ENCODE results near the gene AP1M1.

DNA sequence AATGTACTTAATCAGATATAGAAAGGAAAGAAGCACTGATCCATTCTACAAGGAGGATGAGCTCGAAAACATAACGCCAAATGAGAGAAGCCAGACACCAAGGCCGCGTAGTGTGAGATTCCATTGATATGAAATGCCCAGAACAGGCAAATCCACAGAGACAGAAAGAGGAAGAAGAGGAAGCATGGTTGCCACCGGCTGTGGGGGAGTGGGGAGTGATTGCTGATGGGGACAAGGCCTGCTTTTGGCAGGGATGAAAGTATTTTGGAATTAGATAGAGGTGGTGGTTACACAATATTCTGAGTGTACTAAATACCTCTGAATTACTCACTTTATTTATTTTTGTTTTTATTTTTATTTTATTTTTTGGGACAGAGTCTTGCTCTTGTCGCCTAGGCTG is 76.7 kb downstream of the AP1M1 start:
- TF ChIP-seq, protein P1, sequence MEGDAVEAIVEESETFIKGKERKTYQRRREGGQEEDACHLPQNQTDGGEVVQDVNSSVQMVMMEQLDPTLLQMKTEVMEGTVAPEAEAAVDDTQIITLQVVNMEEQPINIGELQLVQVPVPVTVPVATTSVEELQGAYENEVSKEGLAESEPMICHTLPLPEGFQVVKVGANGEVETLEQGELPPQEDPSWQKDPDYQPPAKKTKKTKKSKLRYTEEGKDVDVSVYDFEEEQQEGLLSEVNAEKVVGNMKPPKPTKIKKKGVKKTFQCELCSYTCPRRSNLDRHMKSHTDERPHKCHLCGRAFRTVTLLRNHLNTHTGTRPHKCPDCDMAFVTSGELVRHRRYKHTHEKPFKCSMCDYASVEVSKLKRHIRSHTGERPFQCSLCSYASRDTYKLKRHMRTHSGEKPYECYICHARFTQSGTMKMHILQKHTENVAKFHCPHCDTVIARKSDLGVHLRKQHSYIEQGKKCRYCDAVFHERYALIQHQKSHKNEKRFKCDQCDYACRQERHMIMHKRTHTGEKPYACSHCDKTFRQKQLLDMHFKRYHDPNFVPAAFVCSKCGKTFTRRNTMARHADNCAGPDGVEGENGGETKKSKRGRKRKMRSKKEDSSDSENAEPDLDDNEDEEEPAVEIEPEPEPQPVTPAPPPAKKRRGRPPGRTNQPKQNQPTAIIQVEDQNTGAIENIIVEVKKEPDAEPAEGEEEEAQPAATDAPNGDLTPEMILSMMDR (IDR thresholded peaks at IDR 0.05): no peak
- no peak for TF ChIP-seq POLR2A (IDR thresholded peaks at IDR 0.05)

All from thyroid gland (tissue), 4 donors.